Measurements from ENCODE around the gene CCNE1. TPM values are rescaled to one million over a fixed set of nuclear protein-coding genes. Genes with fewer than 3 reads are reported as not detected.
"Not testable (repeated sequence)": the region's sequence is repeated elsewhere in the genome, so short reads cannot be mapped to it uniquely, and the experiment has no call there.

The CCNE1 gene
- polyA plus RNA-seq, 1 donor (not counting 4 experiments of a cell fraction or from before 2014, with no cell fraction given): 11.2 TPM

GRCh38 chr19:29823581-29824330 is 12.0 kb downstream of the CCNE1 start:
- Histone ChIP-seq H3K79me2 (ENCODE audit: control insufficient read depth, insufficient read depth, low read length) (no peaks in the 10 kb centered on the region), H3K27me3 (ENCODE audit: control insufficient read depth, extremely low read depth, insufficient read depth, low read length) (no peaks in the 10 kb centered on the region), H3K9me1 (ENCODE audit: control insufficient read depth, extremely low read depth, insufficient read depth, low read length) (no peaks in the 10 kb centered on the region), H3K9ac (ENCODE audit: control insufficient read depth, extremely low read depth, insufficient read depth, low read length) (no peak overlapping the region), H3K4me3 (ENCODE audit: control insufficient read depth in 2 of 3, extremely low read depth in 1 of 3, insufficient read depth in 2 of 3, low read depth in 1 of 3, low read length in 3 of 3) (no peak overlapping the region), H3K4me1 (ENCODE audit: control insufficient read depth, extremely low read depth, insufficient read depth, low read length) (no peaks in the 10 kb centered on the region), H4K20me1 (ENCODE audit: control insufficient read depth, extremely low read depth, insufficient read depth, low read length) (no peaks in the 10 kb centered on the region), H3K27ac (ENCODE audit: control insufficient read depth, insufficient read depth, low read length) (no peak overlapping the region), H3K36me3 (ENCODE audit: control insufficient read depth in 2 of 2, extremely low read depth in 1 of 2, insufficient read depth in 2 of 2, low read length in 2 of 2) (peaks cover 0 to 8% of the 10 kb centered on the region in 2 experiments), H3K9me3 (ENCODE audit: control insufficient read depth, low read depth, low read length) (no peaks in the 10 kb centered on the region), H2AFZ (ENCODE audit: control insufficient read depth, low read length) (no peak overlapping the region), H3K4me2 (ENCODE audit: control insufficient read depth, extremely low read depth, insufficient read depth, low read depth, low read length) (no peak overlapping the region)
- DNase-seq (ENCODE audit: low read depth, low spot score): no peak
- dilution Hi-C loops (cut with MboI; ENCODE audit: extremely low pct_ligation_motif_present, low sequenced_read_pairs): no loop called here
- TF ChIP-seq EZH2 (IDR thresholded peaks at IDR 0.05; ENCODE audit: low read length): no peak
- TF ChIP-seq, protein P1, sequence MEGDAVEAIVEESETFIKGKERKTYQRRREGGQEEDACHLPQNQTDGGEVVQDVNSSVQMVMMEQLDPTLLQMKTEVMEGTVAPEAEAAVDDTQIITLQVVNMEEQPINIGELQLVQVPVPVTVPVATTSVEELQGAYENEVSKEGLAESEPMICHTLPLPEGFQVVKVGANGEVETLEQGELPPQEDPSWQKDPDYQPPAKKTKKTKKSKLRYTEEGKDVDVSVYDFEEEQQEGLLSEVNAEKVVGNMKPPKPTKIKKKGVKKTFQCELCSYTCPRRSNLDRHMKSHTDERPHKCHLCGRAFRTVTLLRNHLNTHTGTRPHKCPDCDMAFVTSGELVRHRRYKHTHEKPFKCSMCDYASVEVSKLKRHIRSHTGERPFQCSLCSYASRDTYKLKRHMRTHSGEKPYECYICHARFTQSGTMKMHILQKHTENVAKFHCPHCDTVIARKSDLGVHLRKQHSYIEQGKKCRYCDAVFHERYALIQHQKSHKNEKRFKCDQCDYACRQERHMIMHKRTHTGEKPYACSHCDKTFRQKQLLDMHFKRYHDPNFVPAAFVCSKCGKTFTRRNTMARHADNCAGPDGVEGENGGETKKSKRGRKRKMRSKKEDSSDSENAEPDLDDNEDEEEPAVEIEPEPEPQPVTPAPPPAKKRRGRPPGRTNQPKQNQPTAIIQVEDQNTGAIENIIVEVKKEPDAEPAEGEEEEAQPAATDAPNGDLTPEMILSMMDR (optimal IDR thresholded peaks at IDR 0.05 in 1 of 3, IDR thresholded peaks at IDR 0.05 in 1 of 3, conservative IDR thresholded peaks at IDR 0.05 in 1 of 3; ENCODE audit: extremely low read depth in 1 of 3, insufficient read depth in 2 of 3, low read length in 3 of 3): no peak
- no peak for FAIRE-seq

DNA sequence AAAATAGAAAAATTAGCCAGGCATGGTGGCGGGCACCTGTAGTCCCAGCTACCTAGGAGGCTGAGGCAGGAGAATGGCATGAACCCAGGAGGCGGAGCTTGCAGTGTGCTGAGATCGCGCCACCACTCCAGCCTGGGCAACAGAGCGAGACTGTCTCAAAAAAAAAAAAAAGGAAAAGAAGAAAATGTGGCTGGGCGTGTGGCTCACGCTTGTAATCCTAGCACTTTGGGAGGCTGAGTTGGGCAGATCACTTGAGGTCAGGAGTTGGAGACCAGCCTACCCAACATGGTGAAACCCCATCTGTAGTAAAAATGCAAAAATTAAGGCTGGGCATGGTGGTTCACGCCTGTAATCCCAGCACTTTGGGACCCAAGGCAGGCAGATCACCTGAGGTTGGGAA is 13.5 kb downstream of the CCNE1 start:
- H3K9me3 ChIP-seq (ENCODE audit: control insufficient read depth, low read depth, low read length); H3K4me3 ChIP-seq (ENCODE audit: control insufficient read depth in 2 of 3, extremely low read depth in 1 of 3, insufficient read depth in 2 of 3, low read depth in 1 of 3, low read length in 3 of 3); H3K27me3 ChIP-seq (ENCODE audit: control insufficient read depth, extremely low read depth, insufficient read depth, low read length); H3K79me2 ChIP-seq (ENCODE audit: control insufficient read depth, insufficient read depth, low read length); dilution Hi-C loops (cut with MboI; ENCODE audit: extremely low pct_ligation_motif_present, low sequenced_read_pairs); H4K20me1 ChIP-seq (ENCODE audit: control insufficient read depth, extremely low read depth, insufficient read depth, low read length); H3K4me1 ChIP-seq (ENCODE audit: control insufficient read depth, extremely low read depth, insufficient read depth, low read length); H3K27ac ChIP-seq (ENCODE audit: control insufficient read depth, insufficient read depth, low read length); H3K36me3 ChIP-seq (ENCODE audit: control insufficient read depth in 2 of 2, extremely low read depth in 1 of 2, insufficient read depth in 2 of 2, low read length in 2 of 2); FAIRE-seq; H3K9me1 ChIP-seq (ENCODE audit: control insufficient read depth, extremely low read depth, insufficient read depth, low read length); H2AFZ ChIP-seq (ENCODE audit: control insufficient read depth, low read length); DNase-seq (ENCODE audit: low read depth, low spot score); H3K4me2 ChIP-seq (ENCODE audit: control insufficient read depth, extremely low read depth, insufficient read depth, low read depth, low read length); H3K9ac ChIP-seq (ENCODE audit: control insufficient read depth, extremely low read depth, insufficient read depth, low read length): not testable (repeated sequence)

Data from keratinocyte (primary cell).